ENCODE data around the gene NAA16.
A peak's percentile ranks its signal among the peaks of the same experiment; 100 is the strongest.

The NAA16 gene

GRCh38 chr13:41388143-41388881 is 77.2 kb downstream of the NAA16 start:
- DNase-seq (ENCODE audit: low read depth), result no peak
- no peak overlapping the region for H3K4me3 ChIP-seq (replicated peaks; ENCODE audit: low read depth, low read length)
- no peak for TF ChIP-seq CTCF (IDR thresholded peaks at IDR 0.05; ENCODE audit: low read length, missing control alignments)

GRCh38 chr13:41389580-41389979 is 78.5 kb downstream of the NAA16 start:
- no peak for TF ChIP-seq CTCF (IDR thresholded peaks at IDR 0.05; ENCODE audit: low read length, missing control alignments)
- H3K4me3 ChIP-seq (replicated peaks; ENCODE audit: low read depth, low read length), result no peak overlapping the region
- peak; percentile 7 for DNase-seq (ENCODE audit: low read depth)

- H3K4me3 ChIP-seq (replicated peaks; ENCODE audit: low read depth, low read length), result no peak overlapping the region
- TF ChIP-seq CTCF (IDR thresholded peaks at IDR 0.05; ENCODE audit: low read length, missing control alignments), result no peak
- DNase-seq (ENCODE audit: low read depth), result no peak
Measured at GRCh38 chr13:41394166-41394565, 83.1 kb downstream of the NAA16 start.

GRCh38 chr13:41398494-41399170 is 87.6 kb downstream of the NAA16 start:
- no peak overlapping the region for H3K4me3 ChIP-seq (replicated peaks; ENCODE audit: low read depth, low read length)
- no peak for TF ChIP-seq CTCF (IDR thresholded peaks at IDR 0.05; ENCODE audit: low read length, missing control alignments)
- DNase-seq (ENCODE audit: low read depth), result peak; percentile 7

GRCh38 chr13:41401366-41401765 is 90.3 kb downstream of the NAA16 start:
- no peak overlapping the region for H3K4me3 ChIP-seq (replicated peaks; ENCODE audit: low read depth, low read length)
- no peak for TF ChIP-seq CTCF (IDR thresholded peaks at IDR 0.05; ENCODE audit: low read length, missing control alignments)
- DNase-seq (ENCODE audit: low read depth), result no peak

- TF ChIP-seq CTCF (IDR thresholded peaks at IDR 0.05; ENCODE audit: low read length, missing control alignments), result no peak
- DNase-seq (ENCODE audit: low read depth), result no peak
- H3K4me3 ChIP-seq (replicated peaks; ENCODE audit: low read depth, low read length), result no peak overlapping the region
Measured at GRCh38 chr13:41402691-41403511, 91.8 kb downstream of the NAA16 start.

All from fibroblast of pulmonary artery (primary cell).